AML-193 (cell line): Measurements from ENCODE around the gene CDK8.
"Not testable (repeated sequence)": the region's sequence is repeated elsewhere in the genome, so short reads cannot be mapped to it uniquely, and the experiment has no call there.

Source experiments
- DNase-seq, 2 experiments: peaks; one replicate each; lab custom pipeline; 2025; lab: John Stamatoyannopoulos, UW

The CDK8 gene

DNA sequence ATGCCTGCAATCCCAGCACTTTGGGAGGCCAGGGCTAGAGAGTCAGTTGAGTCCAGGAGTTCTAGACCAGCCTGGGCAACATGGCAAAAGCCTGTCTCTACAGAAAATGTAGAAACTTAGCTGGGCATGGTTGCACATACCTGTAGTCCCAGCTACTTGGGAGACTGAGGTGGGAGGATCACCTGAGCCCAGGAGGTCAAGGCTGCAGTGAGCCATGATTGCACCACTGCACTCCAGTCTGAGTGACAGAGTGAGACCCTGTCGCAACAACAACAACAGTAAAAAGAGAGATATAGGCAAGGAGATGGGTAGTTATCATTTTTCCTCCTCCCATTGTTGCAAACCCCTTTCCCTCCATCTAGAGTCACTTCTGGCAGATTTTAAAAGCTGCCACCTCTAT lies 62.2 kb downstream of the CDK8 start:
- not testable (repeated sequence) for DNase-seq

DNA sequence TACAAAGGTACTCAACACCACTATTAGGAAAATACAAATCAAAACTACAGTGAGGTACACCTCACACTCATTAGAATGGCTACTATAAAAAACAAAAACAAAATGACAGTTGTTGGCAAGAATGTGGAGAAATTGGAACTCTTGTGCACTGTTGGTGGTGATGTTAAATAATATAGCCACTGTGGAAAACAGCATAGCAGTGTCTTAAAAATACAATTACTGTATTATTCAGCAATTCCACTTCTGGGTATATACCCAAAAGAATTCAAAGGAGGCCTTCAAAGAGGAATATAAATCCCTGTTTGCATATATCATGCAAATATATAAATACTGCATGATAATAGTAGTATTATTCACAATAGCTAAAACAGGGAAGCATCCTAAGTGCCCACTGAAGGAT lies 66.8 kb downstream of the CDK8 start:
- no peak for DNase-seq

DNA sequence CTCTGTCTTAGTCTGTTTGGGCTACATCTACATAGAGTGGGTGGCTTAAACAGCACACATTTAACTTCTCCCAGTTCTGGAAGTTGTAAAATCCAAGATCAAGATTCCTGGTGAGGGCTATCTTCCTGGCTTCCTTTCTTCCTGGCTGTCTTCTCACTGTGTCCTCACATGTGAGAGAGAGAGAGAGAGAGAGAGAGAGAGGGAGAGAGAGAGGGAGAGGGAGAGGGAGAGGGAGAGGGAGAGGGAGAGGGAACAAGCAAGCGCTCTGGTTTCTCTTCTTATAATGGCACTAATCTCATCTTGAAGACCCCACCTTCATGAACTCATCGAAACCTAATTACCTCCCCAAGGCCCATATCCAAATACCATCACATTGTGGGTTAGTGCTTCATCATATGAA lies 69.2 kb downstream of the CDK8 start:
- no peak for DNase-seq

DNA sequence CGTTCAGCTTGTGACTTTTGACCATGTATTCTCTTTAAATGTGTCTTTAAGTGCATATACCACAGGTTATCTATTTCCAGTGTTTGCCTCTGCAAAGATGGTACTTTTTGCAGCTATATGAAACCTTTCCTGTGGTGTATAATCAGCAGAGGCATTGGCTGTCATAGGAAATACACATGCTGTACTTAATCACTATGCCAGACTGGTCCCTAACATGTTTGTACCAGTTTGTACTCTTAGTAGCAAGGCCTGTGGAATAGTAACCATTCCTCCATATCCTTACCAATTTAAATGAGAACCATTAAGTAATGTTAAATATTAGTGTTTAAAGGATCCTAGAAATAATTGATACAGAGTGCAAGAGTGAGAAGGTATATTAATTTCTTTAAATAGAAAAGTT lies 69.8 kb downstream of the CDK8 start:
- DNase-seq, result no peak

DNA sequence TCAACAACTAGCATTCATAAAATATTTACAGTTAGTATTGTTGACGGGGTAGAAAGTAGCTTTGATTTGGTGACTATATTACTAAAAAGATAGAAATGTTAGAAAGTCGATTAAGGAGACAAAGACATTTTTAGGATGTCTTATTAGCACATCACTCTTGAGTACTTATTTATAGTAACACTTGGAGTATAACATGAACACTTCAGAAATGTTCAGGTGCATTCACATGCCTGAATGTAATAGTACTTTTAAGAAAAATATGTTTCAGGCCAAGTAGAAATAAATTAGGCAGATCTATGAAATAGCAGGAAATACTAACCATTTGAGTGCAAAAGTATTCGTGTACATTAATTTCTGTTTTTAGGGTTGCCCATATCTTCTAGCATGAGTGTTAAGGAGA lies 70.4 kb downstream of the CDK8 start:
- no peak for DNase-seq

DNA sequence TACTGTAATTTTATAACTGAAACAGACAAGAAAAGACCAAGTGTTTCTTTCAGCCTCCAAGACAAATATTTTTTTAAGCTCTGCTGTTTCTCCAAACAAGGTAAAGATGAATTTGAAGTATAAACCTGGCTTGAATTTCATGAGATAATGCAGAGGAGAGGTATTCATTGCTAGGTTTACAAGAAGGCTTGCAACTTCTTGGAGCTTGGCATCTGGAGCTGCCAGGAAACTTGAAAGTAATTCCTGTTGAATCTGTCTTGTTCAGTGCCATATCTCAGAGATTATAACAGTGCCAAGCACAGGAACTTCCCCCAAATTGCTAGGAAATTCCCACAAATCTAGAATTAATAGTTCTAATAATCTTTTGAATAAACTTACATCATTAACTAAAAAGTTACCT lies 70.9 kb downstream of the CDK8 start:
- DNase-seq, result no peak

DNA sequence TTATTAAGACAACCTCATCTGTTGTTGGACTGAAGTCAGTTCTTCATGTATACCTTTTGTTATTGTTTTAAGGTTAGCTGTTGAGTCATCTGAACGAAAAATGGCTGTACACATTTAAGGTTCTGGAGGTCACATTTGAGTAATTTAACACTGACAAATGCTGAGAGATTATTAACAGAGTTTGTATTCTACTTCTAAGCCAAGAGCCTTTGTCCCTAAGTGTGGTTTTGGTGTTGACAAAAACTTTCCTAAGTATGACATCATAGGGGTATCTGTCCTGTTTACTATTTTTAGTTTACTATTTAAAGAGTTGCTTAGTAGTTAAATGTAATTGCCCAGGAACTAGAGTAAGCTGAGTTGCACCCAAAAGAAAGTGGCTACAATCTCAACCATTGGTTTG lies 71.9 kb downstream of the CDK8 start:
- no peak for DNase-seq

DNA sequence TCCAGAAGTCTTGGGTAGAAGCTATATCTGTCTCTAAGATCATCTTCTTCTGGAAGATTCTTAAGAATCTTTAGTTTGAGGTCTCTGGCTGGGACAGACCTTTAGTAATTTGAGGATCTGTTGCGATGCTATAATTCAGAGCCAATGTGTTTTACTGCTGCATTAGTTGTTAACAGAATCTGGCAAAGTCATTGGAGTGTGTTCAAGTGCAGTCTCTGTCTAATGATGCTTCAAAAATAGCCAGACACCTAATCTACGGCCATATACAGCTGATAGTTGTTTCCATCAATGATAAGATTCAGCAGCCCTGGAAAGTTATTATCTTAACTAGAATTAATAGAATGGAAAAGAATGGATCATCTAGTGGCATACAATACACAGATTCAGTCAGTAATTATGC lies 72.6 kb downstream of the CDK8 start:
- DNase-seq, result no peak

DNA sequence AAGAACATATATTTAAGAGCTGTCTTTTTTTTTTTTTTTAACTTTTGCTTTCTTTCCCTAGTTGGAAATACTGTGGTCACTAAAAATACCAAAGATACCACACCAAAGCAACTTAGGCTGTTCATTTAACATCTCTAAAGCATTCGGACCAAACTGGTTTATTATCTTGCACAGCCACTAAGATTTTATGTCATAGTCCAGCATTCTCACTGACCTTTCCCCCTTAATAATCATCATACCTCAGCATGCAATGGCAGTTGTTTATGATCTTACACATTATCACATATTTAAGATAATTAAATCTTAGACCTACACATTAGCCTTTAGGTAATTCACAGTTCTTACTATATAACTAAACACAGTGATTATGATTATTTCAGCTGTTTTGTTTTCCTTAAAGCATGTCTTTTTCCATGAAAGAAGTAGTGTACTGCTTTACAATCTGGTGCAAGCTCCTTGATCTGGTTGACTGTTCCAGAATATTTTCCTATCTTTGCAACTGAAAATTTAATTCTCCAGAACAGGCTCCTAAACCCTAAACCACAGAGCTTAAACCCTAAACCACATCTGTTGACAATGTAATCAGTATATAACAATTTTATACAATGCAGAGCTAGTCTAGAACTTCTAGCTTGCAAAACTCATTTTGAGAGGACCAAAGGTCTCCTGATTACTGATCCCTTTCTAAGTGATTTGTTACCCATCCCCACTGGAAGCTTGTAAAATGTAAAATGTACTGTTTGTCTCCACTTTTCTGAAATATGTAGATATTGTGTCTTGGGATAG lies 74.2 kb downstream of the CDK8 start:
- no peak for DNase-seq

DNA sequence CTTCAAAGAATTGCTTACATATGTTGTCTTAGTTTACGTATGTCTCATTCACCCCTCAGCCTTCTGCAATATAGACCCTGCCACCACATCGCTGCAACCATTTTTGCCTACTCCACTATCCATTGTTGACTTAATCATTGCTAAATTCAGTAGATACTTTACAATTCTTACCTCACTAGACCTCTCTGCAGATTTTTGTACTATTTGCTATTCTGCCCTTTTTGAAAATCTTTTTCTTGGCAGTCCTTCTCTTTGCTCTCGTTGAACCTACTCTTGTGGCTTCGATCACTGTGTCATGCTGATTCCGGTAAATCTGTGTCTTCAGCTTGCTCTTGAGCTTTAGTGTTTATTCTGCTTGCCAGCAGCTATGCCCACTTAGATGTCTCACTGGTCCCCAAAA lies 81.2 kb downstream of the CDK8 start:
- DNase-seq, result no peak

DNA sequence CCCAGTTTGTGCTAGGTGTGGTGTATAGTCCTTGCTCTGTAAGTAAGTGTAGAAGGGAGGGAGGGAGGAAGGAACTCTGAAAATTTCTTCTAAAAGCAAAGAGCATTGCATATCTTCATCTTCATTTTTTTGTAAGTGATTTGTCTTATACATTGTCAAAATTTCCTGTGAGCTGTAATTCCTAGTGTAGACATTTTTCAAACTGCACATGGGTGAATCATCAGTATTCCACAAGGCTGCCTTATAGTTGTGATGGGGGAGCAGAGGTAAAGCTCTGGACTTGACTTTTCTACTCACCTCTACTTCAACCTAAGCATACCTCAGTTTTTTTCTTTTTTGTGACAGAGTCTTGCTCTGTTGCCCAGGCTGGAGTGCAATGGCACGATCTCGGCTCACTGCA lies 86.9 kb downstream of the CDK8 start:
- DNase-seq, result no peak

DNA sequence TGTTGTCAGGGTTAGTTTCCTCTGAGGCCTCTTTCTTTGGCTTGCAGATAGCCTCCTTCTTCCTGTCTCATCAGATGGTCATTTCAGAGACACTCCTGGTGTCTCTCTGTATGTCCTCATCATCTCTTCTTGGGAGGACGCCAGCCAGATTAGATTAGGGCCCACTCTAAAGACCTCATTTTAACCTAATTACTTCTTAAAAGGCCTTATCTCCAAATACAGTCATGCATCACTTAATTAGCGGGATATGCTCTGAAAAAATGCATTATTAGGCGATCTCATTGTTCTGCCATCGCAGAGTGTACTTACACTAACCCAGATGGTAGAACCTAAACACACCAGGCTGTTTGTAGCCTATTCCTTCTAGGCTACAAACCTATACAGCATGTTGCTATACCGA lies 89.0 kb downstream of the CDK8 start:
- DNase-seq, result no peak

DNA sequence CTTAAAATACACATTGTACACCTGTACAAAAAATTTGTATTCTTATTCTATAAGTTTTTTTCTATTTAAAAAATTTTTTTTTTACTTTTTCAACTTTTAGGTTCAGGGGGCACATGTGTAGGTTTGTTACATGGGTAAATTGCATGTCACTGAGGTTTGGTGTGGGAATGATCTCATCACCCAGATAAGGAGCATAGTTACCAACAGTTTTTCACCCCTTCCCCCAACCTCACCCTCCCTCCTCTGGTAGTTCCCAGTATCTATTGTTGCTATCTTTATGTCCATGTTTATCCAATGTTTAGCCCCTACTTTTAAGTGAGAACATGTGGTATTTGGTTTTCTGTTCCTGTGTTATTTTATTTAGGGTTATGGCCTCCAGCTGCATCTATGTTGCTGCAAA lies 89.9 kb downstream of the CDK8 start:
- DNase-seq, result no peak

DNA sequence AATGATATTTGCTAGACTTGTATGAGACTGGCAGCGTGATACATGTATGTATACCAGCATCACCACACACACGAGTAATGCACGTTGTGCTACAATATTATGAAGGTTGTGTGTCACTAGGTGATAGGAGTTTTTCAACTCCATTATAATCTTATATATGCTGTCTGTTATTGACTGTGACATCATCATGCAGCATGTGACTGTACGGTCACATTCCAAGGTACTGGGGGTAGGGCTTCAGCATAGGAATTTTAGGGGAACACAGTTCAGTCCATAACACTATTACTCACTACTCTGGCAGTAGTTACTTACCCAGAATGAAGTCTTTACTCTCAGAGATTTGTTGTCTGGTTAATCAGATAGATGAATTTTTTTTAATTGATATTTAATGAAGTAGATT lies 91.1 kb downstream of the CDK8 start:
- no peak for DNase-seq

DNA sequence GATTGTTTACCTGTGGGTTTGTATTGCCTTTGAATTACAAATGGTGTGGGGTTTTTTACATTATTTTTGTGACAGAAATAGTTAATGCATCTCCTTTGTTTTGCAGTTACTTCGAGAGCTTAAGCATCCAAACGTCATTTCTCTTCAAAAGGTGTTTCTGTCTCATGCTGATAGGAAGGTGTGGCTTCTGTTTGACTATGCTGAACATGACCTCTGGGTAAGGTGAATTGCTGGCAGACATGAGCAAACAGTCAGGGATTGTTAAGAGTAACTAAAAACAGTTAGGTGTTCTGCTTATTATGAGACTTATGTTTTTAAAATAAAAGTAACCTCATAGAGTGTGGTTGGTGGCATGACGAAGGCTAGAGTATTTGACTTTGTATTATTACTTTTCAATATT lies 95.0 kb downstream of the CDK8 start:
- DNase-seq, result no peak

DNA sequence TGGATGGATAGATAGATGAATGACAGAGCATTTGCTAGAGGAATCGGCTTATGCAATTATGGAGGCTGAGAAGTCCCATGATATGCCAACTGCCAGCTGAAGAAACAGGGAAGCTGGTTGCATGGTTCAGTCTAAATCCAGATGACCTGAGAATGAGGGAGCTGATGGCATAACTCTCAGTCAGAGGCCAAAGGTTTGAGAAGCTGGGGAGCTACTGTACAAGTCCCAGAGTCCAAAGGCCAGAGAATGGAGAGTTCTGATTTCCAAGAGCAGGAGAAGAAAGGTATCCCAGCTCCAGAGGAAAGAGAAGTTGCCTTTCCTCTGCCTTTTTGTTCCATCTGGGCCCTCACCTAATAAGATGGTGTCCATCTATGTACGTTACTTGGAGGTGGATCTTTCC lies 108.3 kb downstream of the CDK8 start:
- DNase-seq, result no peak

DNA sequence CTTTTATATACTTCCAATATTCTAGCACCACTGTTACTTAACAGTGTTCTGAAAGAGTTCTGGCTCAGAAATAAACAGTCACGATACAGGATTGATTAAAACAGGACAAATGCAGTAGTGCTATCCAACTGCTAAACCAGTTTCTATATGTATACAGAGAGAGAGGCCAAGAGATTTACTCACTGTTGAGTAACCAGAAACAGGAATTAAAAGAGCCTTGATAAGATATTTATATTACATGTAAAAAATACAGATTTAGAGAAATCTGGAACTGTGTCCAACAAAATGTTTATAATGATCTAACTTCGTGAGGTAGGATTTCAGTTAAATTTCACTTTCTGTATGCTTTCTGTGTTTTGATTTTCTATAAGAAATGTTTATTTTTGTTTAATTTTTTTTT lies 116.6 kb downstream of the CDK8 start:
- no peak for DNase-seq

DNA sequence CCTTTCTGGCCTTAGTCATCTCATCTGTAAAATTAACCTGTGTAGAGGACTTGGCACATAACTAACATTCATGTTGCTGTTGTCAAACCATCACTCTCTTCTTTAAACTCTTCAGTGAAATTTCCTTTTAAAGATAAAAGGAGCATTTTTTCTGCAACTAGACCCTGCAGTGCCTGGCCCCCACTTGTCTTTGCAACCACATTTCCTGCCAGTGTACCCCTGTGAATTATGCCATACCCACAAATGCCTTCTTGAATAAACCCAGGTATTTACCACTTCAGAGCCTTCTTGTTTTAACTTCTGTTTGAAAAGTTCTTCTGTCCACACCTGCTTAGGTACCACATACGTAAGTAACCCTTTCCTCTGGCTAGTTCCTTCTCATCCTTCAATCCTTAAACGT lies 118.8 kb downstream of the CDK8 start:
- no peak for DNase-seq

DNA sequence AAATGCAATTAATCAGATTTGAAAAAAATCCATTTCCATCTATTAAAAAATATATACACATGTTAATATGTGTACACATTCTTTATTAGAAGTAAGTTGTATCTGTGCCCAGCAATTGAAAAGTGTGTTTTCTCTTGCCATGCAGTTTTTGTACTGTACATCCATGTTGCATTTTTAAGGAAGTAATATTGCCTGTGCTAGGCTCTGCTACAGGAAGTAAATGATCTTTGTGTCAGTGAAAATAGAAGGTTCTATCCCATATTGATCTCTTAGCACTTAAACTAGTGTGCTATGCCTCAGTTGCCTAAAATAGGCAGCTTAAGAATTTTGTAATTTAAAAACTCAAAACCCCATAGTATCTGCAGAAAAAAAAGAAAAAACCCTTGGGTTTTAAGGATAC lies 122.5 kb downstream of the CDK8 start:
- DNase-seq, result peak; percentile 39 to 71

DNA sequence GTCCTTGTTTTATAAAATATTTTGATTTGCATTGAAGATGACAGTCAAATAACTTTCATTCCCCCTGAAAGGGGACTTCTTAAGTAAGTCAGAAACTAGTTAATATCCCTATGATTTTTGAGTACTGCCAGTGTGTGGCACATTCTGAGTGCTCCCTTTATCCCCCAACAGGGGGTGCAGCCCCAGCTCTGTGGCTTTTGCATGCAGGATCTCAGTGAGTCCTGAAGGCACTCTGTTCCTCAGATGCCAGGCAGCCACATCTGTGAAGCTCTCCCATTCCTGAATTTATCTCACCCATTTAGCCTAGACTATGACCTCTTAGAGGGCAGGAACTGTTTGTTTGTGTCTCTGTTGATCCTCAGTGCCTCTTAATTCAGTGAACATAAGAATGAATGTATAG lies 123.1 kb downstream of the CDK8 start:
- peak; percentile 41 to 42 for DNase-seq

DNA sequence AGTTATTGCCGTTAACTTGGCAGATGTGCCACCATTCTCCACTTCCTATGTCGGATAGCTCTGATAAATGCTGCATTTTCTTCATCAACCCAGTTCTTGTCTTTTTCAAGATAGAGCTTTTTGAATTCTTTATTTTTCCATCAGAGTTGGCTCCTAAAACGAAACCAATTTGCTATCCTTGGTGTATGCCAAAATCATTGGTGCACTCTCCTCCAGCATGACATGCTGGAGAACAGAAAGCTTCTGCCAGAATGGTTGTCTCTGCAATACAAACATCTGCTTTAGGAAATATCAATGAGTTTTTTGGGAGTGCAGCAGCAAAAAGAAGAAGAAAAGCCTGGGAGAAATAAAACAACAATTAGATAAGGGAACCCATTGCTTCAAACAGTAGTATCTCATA lies 124.2 kb downstream of the CDK8 start:
- no peak for DNase-seq

DNA sequence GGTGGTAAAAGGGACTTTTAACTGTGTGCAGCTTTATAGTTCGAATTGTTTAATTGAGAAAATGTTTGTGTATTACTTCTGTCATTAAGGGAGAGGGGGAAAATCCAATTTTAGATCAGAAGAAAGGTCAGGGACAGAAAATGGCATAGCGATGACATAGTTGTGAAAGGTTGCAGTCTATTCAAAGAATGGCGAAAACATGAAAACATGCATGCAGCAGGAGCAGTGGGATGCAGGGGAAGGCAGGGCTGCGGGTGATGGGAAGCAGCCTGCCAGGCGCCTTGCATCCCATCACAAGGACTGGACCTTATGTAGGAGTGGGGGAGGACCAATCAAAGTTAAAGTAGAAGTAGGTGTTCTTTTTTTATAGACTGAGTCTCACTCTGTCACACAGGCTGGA lies 125.9 kb downstream of the CDK8 start:
- no peak for DNase-seq

DNA sequence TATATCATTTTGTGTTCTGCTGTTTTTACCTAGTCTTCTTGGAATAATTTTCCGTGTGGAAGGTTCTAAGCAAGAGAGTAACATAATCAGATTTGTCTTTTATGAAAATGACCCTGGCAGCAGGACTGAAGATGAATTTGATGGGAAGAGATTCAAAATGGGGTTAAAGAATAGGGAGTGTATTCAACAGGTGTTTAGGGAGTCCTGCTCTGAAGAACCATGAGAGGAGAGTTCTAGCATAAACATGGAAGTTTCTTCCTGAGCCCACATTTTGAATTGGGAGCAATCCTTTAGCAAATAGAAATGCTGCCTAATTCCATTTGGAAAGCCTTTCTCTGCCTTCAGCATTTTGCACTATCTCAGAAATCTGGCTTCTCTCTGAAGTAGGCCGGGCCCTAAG lies 127.0 kb downstream of the CDK8 start:
- DNase-seq, result no peak

DNA sequence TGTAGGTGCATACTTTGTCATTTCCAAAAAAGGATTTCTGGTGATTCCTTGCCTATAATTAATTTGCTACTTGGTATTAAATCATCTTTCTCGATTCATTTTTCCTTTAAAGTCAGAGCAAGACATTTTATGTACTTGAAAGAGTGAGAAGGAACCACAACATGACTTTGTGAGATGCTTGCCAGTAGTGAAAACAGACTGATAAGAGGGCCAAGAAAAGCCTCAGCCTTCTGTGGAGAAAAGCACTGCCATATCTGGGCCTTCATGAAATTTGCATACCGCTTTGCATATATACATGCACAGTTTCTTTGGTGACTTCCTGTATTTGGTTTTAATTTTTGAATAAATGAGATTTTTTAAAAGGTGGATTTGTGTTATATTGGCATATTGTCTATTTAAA lies 128.4 kb downstream of the CDK8 start:
- no peak for DNase-seq

DNA sequence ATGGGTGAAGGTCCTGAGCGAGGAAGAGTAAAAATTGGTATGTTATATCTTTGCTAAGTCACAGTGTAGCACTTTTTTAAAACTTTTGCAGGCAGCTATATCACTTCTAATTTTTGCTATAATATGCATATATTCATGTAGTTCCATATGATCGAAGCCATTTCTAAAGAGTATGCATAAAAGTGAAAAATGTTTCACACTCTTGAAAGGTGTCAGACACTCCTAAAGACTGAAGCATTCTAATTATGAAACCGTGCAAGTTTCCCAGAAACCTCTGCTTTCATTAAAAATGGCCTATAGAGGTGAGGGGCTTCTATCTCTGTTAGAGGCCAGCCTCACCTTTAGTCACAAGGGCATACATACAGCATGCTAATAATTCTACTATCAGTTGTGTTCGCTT lies 128.9 kb downstream of the CDK8 start:
- DNase-seq, result no peak
